ENCODE measurements around the gene ITPR1.
A peak's percentile ranks its signal among the peaks of the same experiment; 100 is the strongest.

Gene ITPR1

DNA sequence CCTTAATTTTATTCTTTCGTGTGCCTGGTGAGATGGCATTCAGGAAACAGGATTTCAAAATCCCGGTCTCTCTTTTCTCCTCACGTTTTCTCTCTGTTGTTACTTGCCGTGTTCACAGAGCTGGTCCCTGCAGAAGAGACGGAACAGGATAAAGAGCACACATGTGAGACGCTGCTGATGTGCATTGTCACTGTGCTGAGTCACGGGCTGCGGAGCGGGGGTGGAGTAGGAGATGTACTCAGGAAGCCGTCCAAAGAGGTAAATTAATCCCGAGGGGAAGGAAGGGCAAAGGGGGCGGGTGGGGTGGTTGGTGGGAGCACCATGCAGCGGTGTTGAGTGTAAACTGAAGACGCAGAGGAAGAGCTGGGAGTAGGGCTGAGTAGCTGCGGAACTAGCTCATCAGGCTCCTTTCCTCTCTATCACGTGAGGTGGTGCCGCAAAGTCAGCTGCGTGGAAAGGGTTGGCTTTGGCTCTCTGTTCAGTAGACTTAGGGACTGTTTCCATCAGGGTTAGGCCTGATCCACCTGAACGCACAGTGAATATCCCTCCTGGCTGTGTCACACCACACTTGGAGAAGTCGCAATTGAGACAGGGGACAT, 321.3 kb downstream of the ITPR1 start:
- Histone ChIP-seq H3K36me3 (ENCODE audit: control insufficient read depth in 2 of 2, insufficient read depth in 1 of 2, low read length in 2 of 2) (peaks cover 0 to 34% of the 10 kb centered on the region in 2 experiments; a peak in 1 of 3 replicates), H3K4me3 (ENCODE audit: low read depth, low read length) (no peak overlapping the region), H3K27ac (ENCODE audit: extremely low read depth, low read depth, low read length) (no peak overlapping the region), H3K4me1 (ENCODE audit: control insufficient read depth, insufficient read depth, low read length) (no peaks in the 10 kb centered on the region), H3K9me3 (ENCODE audit: control insufficient read depth, insufficient read depth, low read depth, low read length) (no peaks in the 10 kb centered on the region)
- CTCF ChIA-PET, result no interaction called here
- POLR2A ChIA-PET, result no interaction called here
- TF ChIP-seq EGR2 (tag by site-specific recombination; IDR thresholded peaks at IDR 0.05; ENCODE audit: low read depth) (peak; percentile 39; the same call in 1 of the 2 replicates), ZNF404 (tag by site-specific recombination; IDR thresholded peaks at IDR 0.05) (no peak)

DNA sequence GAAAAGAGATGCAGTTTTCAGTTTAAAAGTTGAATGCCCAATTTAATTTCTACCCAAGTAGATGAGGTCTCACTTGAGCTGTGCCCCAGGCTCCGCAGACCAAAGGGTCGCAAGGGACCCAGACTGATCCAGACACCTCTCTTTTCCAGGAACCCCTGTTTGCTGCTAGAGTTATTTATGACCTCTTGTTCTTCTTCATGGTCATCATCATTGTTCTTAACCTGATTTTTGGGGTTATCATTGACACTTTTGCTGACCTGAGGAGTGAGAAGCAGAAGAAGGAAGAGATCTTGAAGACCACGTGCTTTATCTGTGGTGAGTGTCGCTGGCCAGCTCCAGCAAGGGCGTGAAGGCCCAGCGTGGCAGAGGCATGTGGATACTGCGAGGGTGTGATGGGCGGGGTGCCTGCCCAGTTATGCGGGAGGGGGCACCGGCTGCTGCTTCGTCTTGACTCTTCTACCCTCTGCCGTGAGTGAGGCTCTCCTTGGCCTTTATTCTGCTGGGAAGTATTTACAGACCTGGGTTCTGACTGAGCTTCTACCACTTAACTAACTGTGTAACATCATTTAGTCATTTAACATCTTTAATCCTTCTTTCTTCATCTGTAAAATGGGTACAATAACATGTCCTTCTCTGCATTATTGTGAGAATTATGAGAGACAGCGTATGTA, 321.9 kb downstream of the ITPR1 start:
- Histone ChIP-seq H3K9me3 (ENCODE audit: control insufficient read depth, insufficient read depth, low read depth, low read length) (no peaks in the 10 kb centered on the region), H3K4me3 (ENCODE audit: low read depth, low read length) (no peak overlapping the region), H3K4me1 (ENCODE audit: control insufficient read depth, insufficient read depth, low read length) (no peaks in the 10 kb centered on the region), H3K36me3 (ENCODE audit: control insufficient read depth in 2 of 2, insufficient read depth in 1 of 2, low read length in 2 of 2) (peaks cover 0 to 34% of the 10 kb centered on the region in 2 experiments; a peak in 1 of 3 replicates), H3K27ac (ENCODE audit: extremely low read depth, low read depth, low read length) (no peak overlapping the region)
- ChIA-PET POLR2A (no interaction called here), CTCF (no interaction called here)
- TF ChIP-seq ZNF169 (tag by site-specific recombination; IDR thresholded peaks at IDR 0.05) (no peak), ZNF558 (tag by site-specific recombination; IDR thresholded peaks at IDR 0.05) (no peak), ZNF530 (tag by site-specific recombination; IDR thresholded peaks at IDR 0.05; ENCODE audit: low read depth) (no peak), ZNF571 (tag by site-specific recombination; IDR thresholded peaks at IDR 0.05) (no peak), ZNF623 (tag by site-specific recombination; IDR thresholded peaks at IDR 0.05) (no peak), ZNF138 (tag by site-specific recombination; IDR thresholded peaks at IDR 0.05; ENCODE audit: borderline replicate concordance) (no peak), BCL6B (tag by site-specific recombination; IDR thresholded peaks at IDR 0.05) (no peak), ZNF510 (tag by site-specific recombination; IDR thresholded peaks at IDR 0.05; ENCODE audit: insufficient replicate concordance) (no peak), ZFP37 (tag by site-specific recombination; IDR thresholded peaks at IDR 0.05) (no peak), ZNF670 (tag by site-specific recombination; IDR thresholded peaks at IDR 0.05; ENCODE audit: low read depth) (no peak), GLI4 (tag by site-specific recombination; IDR thresholded peaks at IDR 0.05) (no peak), ZXDB (tag by site-specific recombination; IDR thresholded peaks at IDR 0.05) (no peak), MZF1 (tag by site-specific recombination; IDR thresholded peaks at IDR 0.05; ENCODE audit: borderline replicate concordance) (no peak)
- TF ChIP-seq, protein P1, sequence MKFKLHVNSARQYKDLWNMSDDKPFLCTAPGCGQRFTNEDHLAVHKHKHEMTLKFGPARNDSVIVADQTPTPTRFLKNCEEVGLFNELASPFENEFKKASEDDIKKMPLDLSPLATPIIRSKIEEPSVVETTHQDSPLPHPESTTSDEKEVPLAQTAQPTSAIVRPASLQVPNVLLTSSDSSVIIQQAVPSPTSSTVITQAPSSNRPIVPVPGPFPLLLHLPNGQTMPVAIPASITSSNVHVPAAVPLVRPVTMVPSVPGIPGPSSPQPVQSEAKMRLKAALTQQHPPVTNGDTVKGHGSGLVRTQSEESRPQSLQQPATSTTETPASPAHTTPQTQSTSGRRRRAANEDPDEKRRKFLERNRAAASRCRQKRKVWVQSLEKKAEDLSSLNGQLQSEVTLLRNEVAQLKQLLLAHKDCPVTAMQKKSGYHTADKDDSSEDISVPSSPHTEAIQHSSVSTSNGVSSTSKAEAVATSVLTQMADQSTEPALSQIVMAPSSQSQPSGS (tag by site-specific recombination; IDR thresholded peaks at IDR 0.05; ENCODE audit: low read depth), result no peak
- TF ChIP-seq, protein P2, sequence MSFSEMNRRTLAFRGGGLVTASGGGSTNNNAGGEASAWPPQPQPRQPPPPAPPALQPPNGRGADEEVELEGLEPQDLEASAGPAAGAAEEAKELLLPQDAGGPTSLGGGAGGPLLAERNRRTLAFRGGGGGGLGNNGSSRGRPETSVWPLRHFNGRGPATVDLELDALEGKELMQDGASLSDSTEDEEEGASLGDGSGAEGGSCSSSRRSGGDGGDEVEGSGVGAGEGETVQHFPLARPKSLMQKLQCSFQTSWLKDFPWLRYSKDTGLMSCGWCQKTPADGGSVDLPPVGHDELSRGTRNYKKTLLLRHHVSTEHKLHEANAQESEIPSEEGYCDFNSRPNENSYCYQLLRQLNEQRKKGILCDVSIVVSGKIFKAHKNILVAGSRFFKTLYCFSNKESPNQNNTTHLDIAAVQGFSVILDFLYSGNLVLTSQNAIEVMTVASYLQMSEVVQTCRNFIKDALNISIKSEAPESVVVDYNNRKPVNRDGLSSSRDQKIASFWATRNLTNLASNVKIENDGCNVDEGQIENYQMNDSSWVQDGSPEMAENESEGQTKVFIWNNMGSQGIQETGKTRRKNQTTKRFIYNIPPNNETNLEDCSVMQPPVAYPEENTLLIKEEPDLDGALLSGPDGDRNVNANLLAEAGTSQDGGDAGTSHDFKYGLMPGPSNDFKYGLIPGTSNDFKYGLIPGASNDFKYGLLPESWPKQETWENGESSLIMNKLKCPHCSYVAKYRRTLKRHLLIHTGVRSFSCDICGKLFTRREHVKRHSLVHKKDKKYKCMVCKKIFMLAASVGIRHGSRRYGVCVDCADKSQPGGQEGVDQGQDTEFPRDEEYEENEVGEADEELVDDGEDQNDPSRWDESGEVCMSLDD (tag by site-specific recombination; IDR thresholded peaks at IDR 0.05), result no peak
- TF ChIP-seq, protein P3, sequence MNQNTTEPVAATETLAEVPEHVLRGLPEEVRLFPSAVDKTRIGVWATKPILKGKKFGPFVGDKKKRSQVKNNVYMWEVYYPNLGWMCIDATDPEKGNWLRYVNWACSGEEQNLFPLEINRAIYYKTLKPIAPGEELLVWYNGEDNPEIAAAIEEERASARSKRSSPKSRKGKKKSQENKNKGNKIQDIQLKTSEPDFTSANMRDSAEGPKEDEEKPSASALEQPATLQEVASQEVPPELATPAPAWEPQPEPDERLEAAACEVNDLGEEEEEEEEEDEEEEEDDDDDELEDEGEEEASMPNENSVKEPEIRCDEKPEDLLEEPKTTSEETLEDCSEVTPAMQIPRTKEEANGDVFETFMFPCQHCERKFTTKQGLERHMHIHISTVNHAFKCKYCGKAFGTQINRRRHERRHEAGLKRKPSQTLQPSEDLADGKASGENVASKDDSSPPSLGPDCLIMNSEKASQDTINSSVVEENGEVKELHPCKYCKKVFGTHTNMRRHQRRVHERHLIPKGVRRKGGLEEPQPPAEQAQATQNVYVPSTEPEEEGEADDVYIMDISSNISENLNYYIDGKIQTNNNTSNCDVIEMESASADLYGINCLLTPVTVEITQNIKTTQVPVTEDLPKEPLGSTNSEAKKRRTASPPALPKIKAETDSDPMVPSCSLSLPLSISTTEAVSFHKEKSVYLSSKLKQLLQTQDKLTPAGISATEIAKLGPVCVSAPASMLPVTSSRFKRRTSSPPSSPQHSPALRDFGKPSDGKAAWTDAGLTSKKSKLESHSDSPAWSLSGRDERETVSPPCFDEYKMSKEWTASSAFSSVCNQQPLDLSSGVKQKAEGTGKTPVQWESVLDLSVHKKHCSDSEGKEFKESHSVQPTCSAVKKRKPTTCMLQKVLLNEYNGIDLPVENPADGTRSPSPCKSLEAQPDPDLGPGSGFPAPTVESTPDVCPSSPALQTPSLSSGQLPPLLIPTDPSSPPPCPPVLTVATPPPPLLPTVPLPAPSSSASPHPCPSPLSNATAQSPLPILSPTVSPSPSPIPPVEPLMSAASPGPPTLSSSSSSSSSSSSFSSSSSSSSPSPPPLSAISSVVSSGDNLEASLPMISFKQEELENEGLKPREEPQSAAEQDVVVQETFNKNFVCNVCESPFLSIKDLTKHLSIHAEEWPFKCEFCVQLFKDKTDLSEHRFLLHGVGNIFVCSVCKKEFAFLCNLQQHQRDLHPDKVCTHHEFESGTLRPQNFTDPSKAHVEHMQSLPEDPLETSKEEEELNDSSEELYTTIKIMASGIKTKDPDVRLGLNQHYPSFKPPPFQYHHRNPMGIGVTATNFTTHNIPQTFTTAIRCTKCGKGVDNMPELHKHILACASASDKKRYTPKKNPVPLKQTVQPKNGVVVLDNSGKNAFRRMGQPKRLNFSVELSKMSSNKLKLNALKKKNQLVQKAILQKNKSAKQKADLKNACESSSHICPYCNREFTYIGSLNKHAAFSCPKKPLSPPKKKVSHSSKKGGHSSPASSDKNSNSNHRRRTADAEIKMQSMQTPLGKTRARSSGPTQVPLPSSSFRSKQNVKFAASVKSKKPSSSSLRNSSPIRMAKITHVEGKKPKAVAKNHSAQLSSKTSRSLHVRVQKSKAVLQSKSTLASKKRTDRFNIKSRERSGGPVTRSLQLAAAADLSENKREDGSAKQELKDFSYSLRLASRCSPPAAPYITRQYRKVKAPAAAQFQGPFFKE (tag by site-specific recombination; IDR thresholded peaks at IDR 0.05; ENCODE audit: borderline replicate concordance), result no peak
- TF ChIP-seq, protein P4, sequence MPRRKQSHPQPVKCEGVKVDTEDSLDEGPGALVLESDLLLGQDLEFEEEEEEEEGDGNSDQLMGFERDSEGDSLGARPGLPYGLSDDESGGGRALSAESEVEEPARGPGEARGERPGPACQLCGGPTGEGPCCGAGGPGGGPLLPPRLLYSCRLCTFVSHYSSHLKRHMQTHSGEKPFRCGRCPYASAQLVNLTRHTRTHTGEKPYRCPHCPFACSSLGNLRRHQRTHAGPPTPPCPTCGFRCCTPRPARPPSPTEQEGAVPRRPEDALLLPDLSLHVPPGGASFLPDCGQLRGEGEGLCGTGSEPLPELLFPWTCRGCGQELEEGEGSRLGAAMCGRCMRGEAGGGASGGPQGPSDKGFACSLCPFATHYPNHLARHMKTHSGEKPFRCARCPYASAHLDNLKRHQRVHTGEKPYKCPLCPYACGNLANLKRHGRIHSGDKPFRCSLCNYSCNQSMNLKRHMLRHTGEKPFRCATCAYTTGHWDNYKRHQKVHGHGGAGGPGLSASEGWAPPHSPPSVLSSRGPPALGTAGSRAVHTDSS (tag by site-specific recombination; IDR thresholded peaks at IDR 0.05), result no peak

Measured in HEK293 (cell line).